ENCODE measurements around the gene NRCAM. TPM values are rescaled to one million over a fixed set of nuclear protein-coding genes. Genes with fewer than 3 reads are reported as not detected.

The NRCAM gene
- total RNA-seq, 1 experiment from 2014 or later, result 45.7 TPM

GRCh38 chr7:108404509-108405420, 51.5 kb downstream of the NRCAM start:
- POLR2A ChIA-PET (ENCODE audit: low non-redundant PET), result no interaction called here
- no peak for TF ChIP-seq EZH2 (IDR thresholded peaks at IDR 0.05; ENCODE audit: borderline replicate concordance, low read depth, low read length, poor library complexity, severe bottlenecking)
- TF ChIP-seq, protein P1, sequence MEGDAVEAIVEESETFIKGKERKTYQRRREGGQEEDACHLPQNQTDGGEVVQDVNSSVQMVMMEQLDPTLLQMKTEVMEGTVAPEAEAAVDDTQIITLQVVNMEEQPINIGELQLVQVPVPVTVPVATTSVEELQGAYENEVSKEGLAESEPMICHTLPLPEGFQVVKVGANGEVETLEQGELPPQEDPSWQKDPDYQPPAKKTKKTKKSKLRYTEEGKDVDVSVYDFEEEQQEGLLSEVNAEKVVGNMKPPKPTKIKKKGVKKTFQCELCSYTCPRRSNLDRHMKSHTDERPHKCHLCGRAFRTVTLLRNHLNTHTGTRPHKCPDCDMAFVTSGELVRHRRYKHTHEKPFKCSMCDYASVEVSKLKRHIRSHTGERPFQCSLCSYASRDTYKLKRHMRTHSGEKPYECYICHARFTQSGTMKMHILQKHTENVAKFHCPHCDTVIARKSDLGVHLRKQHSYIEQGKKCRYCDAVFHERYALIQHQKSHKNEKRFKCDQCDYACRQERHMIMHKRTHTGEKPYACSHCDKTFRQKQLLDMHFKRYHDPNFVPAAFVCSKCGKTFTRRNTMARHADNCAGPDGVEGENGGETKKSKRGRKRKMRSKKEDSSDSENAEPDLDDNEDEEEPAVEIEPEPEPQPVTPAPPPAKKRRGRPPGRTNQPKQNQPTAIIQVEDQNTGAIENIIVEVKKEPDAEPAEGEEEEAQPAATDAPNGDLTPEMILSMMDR (conservative IDR thresholded peaks at IDR 0.05; ENCODE audit: low read depth, low read length), result no peak
- intact Hi-C loops (cut with micrococcal nuclease; ENCODE audit: unreplicated experiment), result no loop called here
- Histone ChIP-seq H3K27me3 (replicated peaks; ENCODE audit: insufficient read depth, low read depth, low read length, poor library complexity) (no peaks in the 10 kb centered on the region), H3K4me1 (ENCODE audit: insufficient read depth, low read length, poor library complexity, severe bottlenecking) (peaks cover 58% of the 10 kb centered on the region), H3K9me3 (ENCODE audit: low read depth, low read length, poor library complexity, severe bottlenecking) (no peaks in the 10 kb centered on the region), H3K4me3 (ENCODE audit: low read depth, low read length, poor library complexity, severe bottlenecking) (no peak overlapping the region), H3K27ac (ENCODE audit: low read depth, low read length, poor library complexity, severe bottlenecking) (no peak overlapping the region), H3K36me3 (ENCODE audit: insufficient read depth, low read length, poor library complexity, severe bottlenecking) (no peaks in the 10 kb centered on the region)
- CTCF ChIA-PET, result no interaction called here
- DNase-seq (ENCODE audit: low spot score), result no peak
- BruUV-seq (replicated peaks), result no TSS peak

GRCh38 chr7:108403597-108404217, 52.5 kb downstream of the NRCAM start:
- Histone ChIP-seq H3K4me1 (ENCODE audit: insufficient read depth, low read length, poor library complexity, severe bottlenecking) (peaks cover 47% of the 10 kb centered on the region), H3K4me3 (ENCODE audit: low read depth, low read length, poor library complexity, severe bottlenecking) (no peak overlapping the region), H3K27me3 (replicated peaks; ENCODE audit: insufficient read depth, low read depth, low read length, poor library complexity) (no peaks in the 10 kb centered on the region), H3K9me3 (ENCODE audit: low read depth, low read length, poor library complexity, severe bottlenecking) (no peaks in the 10 kb centered on the region), H3K27ac (ENCODE audit: low read depth, low read length, poor library complexity, severe bottlenecking) (no peak overlapping the region), H3K36me3 (ENCODE audit: insufficient read depth, low read length, poor library complexity, severe bottlenecking) (no peaks in the 10 kb centered on the region)
- BruUV-seq (replicated peaks), result no TSS peak
- intact Hi-C loops (cut with micrococcal nuclease; ENCODE audit: unreplicated experiment), result no loop called here
- ChIA-PET POLR2A (ENCODE audit: low non-redundant PET) (no interaction called here), CTCF (no interaction called here)
- DNase-seq (ENCODE audit: low spot score), result no peak
- TF ChIP-seq, protein P1 (conservative IDR thresholded peaks at IDR 0.05; ENCODE audit: low read depth, low read length), result no peak
- TF ChIP-seq EZH2 (IDR thresholded peaks at IDR 0.05; ENCODE audit: borderline replicate concordance, low read depth, low read length, poor library complexity, severe bottlenecking), result no peak

DNA sequence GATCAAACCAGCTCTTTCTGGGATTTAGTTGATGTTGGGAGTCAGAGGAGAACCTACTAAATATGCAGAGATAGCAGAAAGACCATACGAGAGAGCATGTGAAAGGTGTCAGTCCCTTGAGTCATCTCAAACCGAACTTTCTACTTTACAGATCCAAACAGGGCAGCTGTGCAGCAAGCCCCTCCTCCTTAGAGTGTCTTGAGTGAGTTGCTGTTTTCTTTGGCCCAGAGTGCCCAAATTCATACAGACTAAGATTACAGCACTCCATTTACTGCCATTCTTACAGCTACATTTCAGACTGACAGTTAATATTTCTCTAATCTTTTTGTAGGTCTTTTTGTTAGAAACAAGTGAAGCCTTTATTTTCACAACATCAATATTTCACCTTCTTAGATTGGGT, 53.4 kb downstream of the NRCAM start:
- Histone ChIP-seq H3K27ac (ENCODE audit: low read depth, low read length, poor library complexity, severe bottlenecking) (no peak overlapping the region), H3K4me3 (ENCODE audit: low read depth, low read length, poor library complexity, severe bottlenecking) (no peak overlapping the region), H3K27me3 (replicated peaks; ENCODE audit: insufficient read depth, low read depth, low read length, poor library complexity) (no peaks in the 10 kb centered on the region), H3K36me3 (ENCODE audit: insufficient read depth, low read length, poor library complexity, severe bottlenecking) (no peaks in the 10 kb centered on the region), H3K9me3 (ENCODE audit: low read depth, low read length, poor library complexity, severe bottlenecking) (no peaks in the 10 kb centered on the region), H3K4me1 (ENCODE audit: insufficient read depth, low read length, poor library complexity, severe bottlenecking) (peaks cover 39% of the 10 kb centered on the region)
- intact Hi-C loops (cut with micrococcal nuclease; ENCODE audit: unreplicated experiment), result no loop called here
- POLR2A ChIA-PET (ENCODE audit: low non-redundant PET), result no interaction called here
- DNase-seq (ENCODE audit: low spot score), result no peak
- BruUV-seq (replicated peaks), result no TSS peak
- TF ChIP-seq EZH2 (IDR thresholded peaks at IDR 0.05; ENCODE audit: borderline replicate concordance, low read depth, low read length, poor library complexity, severe bottlenecking), result no peak
- TF ChIP-seq, protein P1 (conservative IDR thresholded peaks at IDR 0.05; ENCODE audit: low read depth, low read length), result no peak
- CTCF ChIA-PET, result no interaction called here

All from A673 (cell line).